Measurements from ENCODE around the gene UIMC1. TPM values are rescaled to one million over a fixed set of nuclear protein-coding genes. Genes with fewer than 3 reads are reported as not detected.

UIMC1 gene
- total and polyA plus RNA-seq, 2 of the 4 experiments (the other 2 are of a cell fraction) = 19.5 to 27.6 TPM

GRCh38 chr5:176880366-176881020 is 126.1 kb downstream of the UIMC1 start:
- 81% methylated on average over 2 of the region's 26 CpGs; no CpG with 5 or more reads in 1 of the 2 experiments for WGBS, 2 experiments (ENCODE audit: extremely low coverage in 2 of 2, insufficient read length in 1 of 2)
- Histone ChIP-seq H3K36me3 (ENCODE audit: control insufficient read depth, insufficient read depth, low read length) (no peaks in the 10 kb centered on the region), H3K79me1 (ENCODE audit: low read depth in 1 of 2, low read length in 2 of 2) (no peaks in the 10 kb centered on the region), H3K4ac (ENCODE audit: low read depth, low read length) (no peak overlapping the region), H3K4me1 (ENCODE audit: control insufficient read depth, insufficient read depth, low read length) (no peaks in the 10 kb centered on the region), H4K5ac (ENCODE audit: low read depth, low read length) (no peak overlapping the region), H3K27me3 (ENCODE audit: control insufficient read depth, insufficient read depth, low read length) (peaks cover 59% of the 10 kb centered on the region), H2AFZ (replicated peaks; ENCODE audit: low read length, poor library complexity) (no peak overlapping the region), H3K9me3 (ENCODE audit: control insufficient read depth, insufficient read depth, low read length) (no peaks in the 10 kb centered on the region), H2BK120ac (ENCODE audit: low read depth, low read length) (no peak overlapping the region), H3K18ac (ENCODE audit: low read depth, low read length) (no peak overlapping the region), H3K56ac (ENCODE audit: extremely low read depth, insufficient read depth, low read length) (no peak overlapping the region), H3K9ac (ENCODE audit: low read depth, low read length) (no peak overlapping the region), H4K8ac (ENCODE audit: low read depth in 2 of 2, low read length in 2 of 2) (no peak overlapping the region), H3K4me2 (ENCODE audit: low read depth, low read length) (no peak overlapping the region), H2AK9ac (replicated peaks; ENCODE audit: low read depth, low read length, poor library complexity) (no peak overlapping the region), H2BK20ac (ENCODE audit: low read depth, low read length) (no peak overlapping the region), H3K23ac (ENCODE audit: low read depth, low read length) (no peak overlapping the region), H3K27ac (ENCODE audit: insufficient read depth, low read length) (no peak overlapping the region), H2AK5ac (ENCODE audit: low read depth, low read length) (no peak overlapping the region), H4K20me1 (ENCODE audit: insufficient read depth, low read length) (no peaks in the 10 kb centered on the region), H3K9me1 (ENCODE audit: insufficient read depth, low read length) (no peaks in the 10 kb centered on the region), H4K91ac (ENCODE audit: insufficient read depth, low read depth, low read length) (no peak overlapping the region), H3K4me3 (ENCODE audit: insufficient read depth, low read depth, low read length) (no peak overlapping the region), H2BK5ac (ENCODE audit: low read depth, low read length, poor library complexity, severe bottlenecking) (no peak overlapping the region), H3K14ac (replicated peaks; ENCODE audit: low read depth, low read length) (no peak overlapping the region), H2BK15ac (ENCODE audit: low read depth, low read length) (no peak overlapping the region)
- no peak for TF ChIP-seq NFE2L2 (IDR thresholded peaks at IDR 0.05; ENCODE audit: low read depth, low read length)
- TF ChIP-seq, protein P1, sequence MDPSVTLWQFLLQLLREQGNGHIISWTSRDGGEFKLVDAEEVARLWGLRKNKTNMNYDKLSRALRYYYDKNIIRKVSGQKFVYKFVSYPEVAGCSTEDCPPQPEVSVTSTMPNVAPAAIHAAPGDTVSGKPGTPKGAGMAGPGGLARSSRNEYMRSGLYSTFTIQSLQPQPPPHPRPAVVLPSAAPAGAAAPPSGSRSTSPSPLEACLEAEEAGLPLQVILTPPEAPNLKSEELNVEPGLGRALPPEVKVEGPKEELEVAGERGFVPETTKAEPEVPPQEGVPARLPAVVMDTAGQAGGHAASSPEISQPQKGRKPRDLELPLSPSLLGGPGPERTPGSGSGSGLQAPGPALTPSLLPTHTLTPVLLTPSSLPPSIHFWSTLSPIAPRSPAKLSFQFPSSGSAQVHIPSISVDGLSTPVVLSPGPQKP (IDR thresholded peaks at IDR 0.05; ENCODE audit: borderline replicate concordance, low read depth, low read length) = no peak
- TF ChIP-seq RFX5 (IDR thresholded peaks at IDR 0.05; ENCODE audit: low read depth, low read length) = no peak
- no peak for TF ChIP-seq FOS (IDR thresholded peaks at IDR 0.05; ENCODE audit: low read depth, low read length)
- no peak for TF ChIP-seq SMC3 (IDR thresholded peaks at IDR 0.05; ENCODE audit: low read depth, low read length)
- TF ChIP-seq, protein P2, sequence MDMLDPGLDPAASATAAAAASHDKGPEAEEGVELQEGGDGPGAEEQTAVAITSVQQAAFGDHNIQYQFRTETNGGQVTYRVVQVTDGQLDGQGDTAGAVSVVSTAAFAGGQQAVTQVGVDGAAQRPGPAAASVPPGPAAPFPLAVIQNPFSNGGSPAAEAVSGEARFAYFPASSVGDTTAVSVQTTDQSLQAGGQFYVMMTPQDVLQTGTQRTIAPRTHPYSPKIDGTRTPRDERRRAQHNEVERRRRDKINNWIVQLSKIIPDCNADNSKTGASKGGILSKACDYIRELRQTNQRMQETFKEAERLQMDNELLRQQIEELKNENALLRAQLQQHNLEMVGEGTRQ (IDR thresholded peaks at IDR 0.05; ENCODE audit: low read depth, low read length) = no peak
- no peak for TF ChIP-seq MAFK (IDR thresholded peaks at IDR 0.05; ENCODE audit: low read depth, low read length)
- no peak for TF ChIP-seq CEBPB (IDR thresholded peaks at IDR 0.05; ENCODE audit: low read depth, low read length)
- in situ Hi-C loops (cut with MboI; ENCODE audit: low sequenced_read_pairs) = no loop called here
- dilution Hi-C loops (cut with HindIII; ENCODE audit: low sequenced_read_pairs, unreplicated experiment) = no loop called here
- no TSS peak for BruUV-seq (replicated peaks)
- ChIA-PET CTCF (no interaction called here), POLR2A (ENCODE audit: unreplicated experiment) (no interaction called here)
- DNase-seq (no peak), ATAC-seq (ENCODE audit: low read depth) (no peak)
- intact Hi-C loops (cut with micrococcal nuclease) = no loop called here

Data from IMR-90 (cell line).